C4-2B (cell line): ENCODE measurements around the gene MTO1.

Source experiments
- H3K27ac ChIP-seq: fragments of 450-650 bp; 2 replicates; pipeline ENCODE4 v1.5.1; 2017
- CTCF ChIP-seq: fragments of 450-650 bp; conservative IDR thresholded peaks from 2 replicates; pipeline ENCODE4 v1.5.1; 2017; ENCODE audit warnings: mild to moderate bottlenecking
- ZFX ChIP-seq: fragments of 450-650 bp; IDR thresholded peaks from 2 replicates; pipeline ENCODE4 v1.6.1; 2017

MTO1 gene

GRCh38 chr6:73477407-73477806 lies 15.9 kb downstream of the MTO1 start:
- H3K27ac ChIP-seq, result no peak overlapping the region
- no peak for TF ChIP-seq CTCF
- no peak for TF ChIP-seq ZFX

GRCh38 chr6:73481969-73482368 lies 20.4 kb downstream of the MTO1 start:
- H3K27ac ChIP-seq, result no peak overlapping the region
- TF ChIP-seq CTCF, result no peak
- TF ChIP-seq ZFX, result no peak

GRCh38 chr6:73484438-73484837 lies 22.9 kb downstream of the MTO1 start:
- H3K27ac ChIP-seq, result no peak overlapping the region
- TF ChIP-seq CTCF (no peak), ZFX (no peak)

- no peak for TF ChIP-seq CTCF
- no peak for TF ChIP-seq ZFX
- H3K27ac ChIP-seq, result no peak overlapping the region
These were observed 25.9 kb downstream of the MTO1 start for GRCh38 chr6:73487473-73487872.

- TF ChIP-seq ZFX, result no peak
- TF ChIP-seq CTCF, result no peak
- no peak overlapping the region for H3K27ac ChIP-seq
These were observed 29.8 kb downstream of the MTO1 start for GRCh38 chr6:73491377-73491776.

GRCh38 chr6:73497915-73498314 lies 36.4 kb downstream of the MTO1 start:
- H3K27ac ChIP-seq, result no peak overlapping the region
- TF ChIP-seq ZFX, result no peak
- no peak for TF ChIP-seq CTCF

- no peak overlapping the region for H3K27ac ChIP-seq
- TF ChIP-seq CTCF (no peak), ZFX (no peak)
These were observed 41.7 kb downstream of the MTO1 start for GRCh38 chr6:73503027-73503772.
